ENCODE results near the gene PLXND1.

Gene PLXND1

DNA sequence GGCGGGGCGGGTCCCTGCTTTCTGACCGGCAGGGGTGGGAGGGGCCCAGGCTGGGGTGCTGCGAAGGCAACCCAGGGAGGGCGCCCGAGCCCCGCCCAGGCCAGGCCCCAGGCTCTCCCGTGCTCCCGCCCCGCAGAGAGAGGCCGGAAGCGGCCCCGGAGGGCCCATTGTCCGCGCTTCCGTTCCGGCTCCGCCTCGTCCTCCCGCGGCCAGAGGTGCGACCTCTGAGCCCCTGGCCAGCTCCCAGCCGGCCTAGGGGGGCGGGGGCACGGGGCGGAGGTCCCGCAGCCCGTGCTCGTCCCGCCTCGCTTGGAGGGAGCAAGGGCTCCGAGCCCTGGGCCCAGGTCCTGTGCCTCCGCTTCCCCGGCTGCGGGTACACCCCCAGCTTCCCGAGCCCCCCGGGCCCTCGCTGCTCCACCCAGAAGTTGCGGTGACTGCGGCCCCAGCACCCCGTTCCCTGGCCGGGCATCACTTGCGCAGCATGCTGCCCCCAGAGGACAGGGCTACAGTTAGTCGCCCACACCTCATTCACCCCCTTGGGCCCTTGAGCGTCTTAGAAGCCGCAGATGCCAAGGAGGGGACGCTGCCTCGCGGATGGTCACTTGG, 20.4 kb upstream of the PLXND1 start:
- Histone ChIP-seq H3K36me3 (ENCODE audit: insufficient read depth, insufficient read length, low read length) (no peaks in the 10 kb centered on the region), H3K9me3 (ENCODE audit: insufficient read depth, low read length) (no peaks in the 10 kb centered on the region), H3K27me3 (ENCODE audit: insufficient read depth, insufficient read length) (no peaks in the 10 kb centered on the region), H3K4me3 (ENCODE audit: insufficient read length, low read depth) (peak overlapping the region; percentile 87), H3K9ac (ENCODE audit: insufficient read length, low read depth) (peak overlapping the region; percentile 93), H3K4me1 (ENCODE audit: insufficient read depth, insufficient read length) (peaks cover 22% of the 10 kb centered on the region)
- TF ChIP-seq YY1 (IDR thresholded peaks at IDR 0.05; ENCODE audit: insufficient read depth, insufficient read length) (no peak), ZNF274 (IDR thresholded peaks at IDR 0.05; ENCODE audit: low read depth, low read length) (no peak), SUZ12 (IDR thresholded peaks at IDR 0.05; ENCODE audit: extremely low read depth, insufficient read depth, insufficient read length) (no peak)
- peak; percentile 77 for DNase-seq (ENCODE audit: low read depth, low spot score)

DNA sequence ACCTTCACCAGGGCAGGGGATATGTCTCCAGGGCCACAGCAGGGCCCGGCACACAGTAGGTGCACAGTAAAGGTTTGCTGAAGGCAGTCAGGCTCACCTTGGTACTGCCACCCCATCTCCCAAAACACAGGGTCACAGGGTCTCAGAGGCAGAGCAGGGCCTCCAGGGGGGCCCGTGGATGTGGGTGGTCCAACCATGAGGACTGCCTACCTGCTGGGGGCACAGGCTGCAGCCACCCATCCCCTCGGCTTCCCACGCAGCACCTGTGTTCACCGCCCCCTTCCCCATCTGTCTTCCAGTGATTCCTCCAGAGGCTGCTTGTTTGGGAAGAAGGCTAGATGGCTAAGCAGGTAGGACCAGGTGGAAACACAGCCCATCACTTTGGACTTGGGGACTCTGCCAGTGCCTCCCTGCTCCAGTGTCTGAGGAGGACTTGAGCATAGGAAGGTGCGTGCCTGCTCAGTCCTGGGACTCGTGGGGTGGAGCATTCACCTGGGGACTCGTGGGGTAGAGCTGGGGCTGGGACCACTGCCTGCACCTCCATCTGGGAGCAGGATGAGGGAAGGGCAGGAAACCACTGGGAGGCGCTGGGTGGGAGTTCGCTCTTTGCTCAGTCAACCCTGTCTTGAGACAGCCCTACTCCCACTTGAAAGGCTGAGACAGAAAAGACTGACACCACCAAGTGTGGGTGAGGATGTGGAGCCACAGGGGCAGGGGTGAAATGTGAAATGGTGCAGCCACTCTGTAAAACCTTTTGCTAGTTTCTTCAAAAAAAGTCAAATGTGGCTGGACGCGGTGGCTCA, 18.8 kb upstream of the PLXND1 start:
- H3K9me3 ChIP-seq (ENCODE audit: insufficient read depth, low read length): no peaks in the 10 kb centered on the region
- peak overlapping the region; percentile 15 for H3K4me3 ChIP-seq (ENCODE audit: insufficient read length, low read depth)
- no peaks in the 10 kb centered on the region for H3K36me3 ChIP-seq (ENCODE audit: insufficient read depth, insufficient read length, low read length)
- H3K4me1 ChIP-seq (ENCODE audit: insufficient read depth, insufficient read length): peaks cover 28% of the 10 kb centered on the region
- no peak for DNase-seq (ENCODE audit: low read depth, low spot score)
- no peaks in the 10 kb centered on the region for H3K27me3 ChIP-seq (ENCODE audit: insufficient read depth, insufficient read length)
- peak overlapping the region; percentile 85 for H3K9ac ChIP-seq (ENCODE audit: insufficient read length, low read depth)
- TF ChIP-seq ZNF274 (IDR thresholded peaks at IDR 0.05; ENCODE audit: low read depth, low read length): no peak
- TF ChIP-seq SUZ12 (IDR thresholded peaks at IDR 0.05; ENCODE audit: extremely low read depth, insufficient read depth, insufficient read length): no peak
- TF ChIP-seq YY1 (IDR thresholded peaks at IDR 0.05; ENCODE audit: insufficient read depth, insufficient read length): no peak

- peaks cover 28% of the 10 kb centered on the region for H3K4me1 ChIP-seq (ENCODE audit: insufficient read depth, insufficient read length)
Observed at GRCh38 chr3:129624347-129625071, 18.0 kb upstream of the PLXND1 start.

GRCh38 chr3:129623447-129624118, 17.1 kb upstream of the PLXND1 start:
- Histone ChIP-seq H3K4me1 (ENCODE audit: insufficient read depth, insufficient read length) (peaks cover 36% of the 10 kb centered on the region), H3K27me3 (ENCODE audit: insufficient read depth, insufficient read length) (no peaks in the 10 kb centered on the region), H3K36me3 (ENCODE audit: insufficient read depth, insufficient read length, low read length) (no peaks in the 10 kb centered on the region), H3K9ac (ENCODE audit: insufficient read length, low read depth) (no peak overlapping the region), H3K4me3 (ENCODE audit: insufficient read length, low read depth) (no peak overlapping the region), H3K9me3 (ENCODE audit: insufficient read depth, low read length) (no peaks in the 10 kb centered on the region)
- DNase-seq (ENCODE audit: low read depth, low spot score): no peak
- TF ChIP-seq SUZ12 (IDR thresholded peaks at IDR 0.05; ENCODE audit: extremely low read depth, insufficient read depth, insufficient read length): no peak
- TF ChIP-seq YY1 (IDR thresholded peaks at IDR 0.05; ENCODE audit: insufficient read depth, insufficient read length): no peak
- no peak for TF ChIP-seq ZNF274 (IDR thresholded peaks at IDR 0.05; ENCODE audit: low read depth, low read length)

More at GRCh38 chr3:129624347-129625071, 18.0 kb upstream of the PLXND1 start:
- Histone ChIP-seq H3K36me3 (ENCODE audit: insufficient read depth, insufficient read length, low read length) (no peaks in the 10 kb centered on the region), H3K27me3 (ENCODE audit: insufficient read depth, insufficient read length) (no peaks in the 10 kb centered on the region), H3K9ac (ENCODE audit: insufficient read length, low read depth) (peak overlapping the region; percentile 85), H3K4me3 (ENCODE audit: insufficient read length, low read depth) (no peak overlapping the region), H3K9me3 (ENCODE audit: insufficient read depth, low read length) (no peaks in the 10 kb centered on the region)
- TF ChIP-seq ZNF274 (IDR thresholded peaks at IDR 0.05; ENCODE audit: low read depth, low read length) (no peak), SUZ12 (IDR thresholded peaks at IDR 0.05; ENCODE audit: extremely low read depth, insufficient read depth, insufficient read length) (no peak), YY1 (IDR thresholded peaks at IDR 0.05; ENCODE audit: insufficient read depth, insufficient read length) (no peak)
- DNase-seq (ENCODE audit: low read depth, low spot score): no peak

DNA sequence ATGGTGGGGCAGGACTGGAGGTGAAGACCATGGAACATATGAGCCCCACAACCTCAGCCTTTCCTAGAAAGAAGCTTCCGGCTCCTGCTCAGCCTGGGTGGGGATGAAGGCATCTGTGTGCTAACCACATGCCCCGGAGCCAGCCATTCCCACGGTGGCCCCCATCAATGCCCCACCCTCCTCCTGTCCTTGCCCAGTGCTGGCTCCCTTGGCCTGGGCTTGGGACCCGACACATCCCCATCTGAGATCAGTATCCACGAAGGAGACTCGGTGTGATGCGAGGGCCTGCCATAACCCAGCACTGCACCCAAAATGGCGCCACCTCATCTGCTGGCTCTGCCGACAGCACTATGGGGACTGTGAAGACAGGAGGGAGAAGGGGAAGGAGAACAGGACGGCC, 16.5 kb upstream of the PLXND1 start:
- no peak overlapping the region for H3K4me3 ChIP-seq (ENCODE audit: insufficient read length, low read depth)
- peaks cover 36% of the 10 kb centered on the region for H3K4me1 ChIP-seq (ENCODE audit: insufficient read depth, insufficient read length)
- no peaks in the 10 kb centered on the region for H3K36me3 ChIP-seq (ENCODE audit: insufficient read depth, insufficient read length, low read length)
- no peaks in the 10 kb centered on the region for H3K27me3 ChIP-seq (ENCODE audit: insufficient read depth, insufficient read length)
- DNase-seq (ENCODE audit: low read depth, low spot score): no peak
- TF ChIP-seq ZNF274 (IDR thresholded peaks at IDR 0.05; ENCODE audit: low read depth, low read length) (no peak), SUZ12 (IDR thresholded peaks at IDR 0.05; ENCODE audit: extremely low read depth, insufficient read depth, insufficient read length) (no peak), YY1 (IDR thresholded peaks at IDR 0.05; ENCODE audit: insufficient read depth, insufficient read length) (no peak)
- no peak overlapping the region for H3K9ac ChIP-seq (ENCODE audit: insufficient read length, low read depth)
- H3K9me3 ChIP-seq (ENCODE audit: insufficient read depth, low read length): no peaks in the 10 kb centered on the region

- no peak for DNase-seq (ENCODE audit: low read depth, low spot score)
- no peak overlapping the region for H3K4me3 ChIP-seq (ENCODE audit: insufficient read length, low read depth)
- TF ChIP-seq ZNF274 (IDR thresholded peaks at IDR 0.05; ENCODE audit: low read depth, low read length): no peak
- TF ChIP-seq YY1 (IDR thresholded peaks at IDR 0.05; ENCODE audit: insufficient read depth, insufficient read length): no peak
- TF ChIP-seq SUZ12 (IDR thresholded peaks at IDR 0.05; ENCODE audit: extremely low read depth, insufficient read depth, insufficient read length): no peak
- peaks cover 36% of the 10 kb centered on the region for H3K4me1 ChIP-seq (ENCODE audit: insufficient read depth, insufficient read length)
- H3K36me3 ChIP-seq (ENCODE audit: insufficient read depth, insufficient read length, low read length): no peaks in the 10 kb centered on the region
- no peaks in the 10 kb centered on the region for H3K27me3 ChIP-seq (ENCODE audit: insufficient read depth, insufficient read length)
- no peaks in the 10 kb centered on the region for H3K9me3 ChIP-seq (ENCODE audit: insufficient read depth, low read length)
- H3K9ac ChIP-seq (ENCODE audit: insufficient read length, low read depth): peak overlapping the region; percentile 47
Observed at GRCh38 chr3:129622226-129622874, 15.9 kb upstream of the PLXND1 start.

Data from NT2/D1 (cell line).